Right cardiac atrium (tissue), 5 donors: ENCODE measurements around the gene CRLF3. TPM values are rescaled to one million over a fixed set of nuclear protein-coding genes. Genes with fewer than 3 reads are reported as not detected.
A peak's percentile ranks its signal among the peaks of the same experiment; 100 is the strongest.

ENCODE experiments used
- ATAC-seq, 2 donors: fragments of 200-7000 bp; cut with Tn5 transposase; one replicate each; pipeline versions ENCODE4 v1.8.0 to v1.9.1; 2020; ENCODE audit warnings: moderate library complexity in 2 of 2, mild to moderate bottlenecking in 1 of 2
- DNase-seq, 3 donors: peaks; one replicate each; pipeline ENCODE4 v3.0.0-alpha.2; 2020
- H3K27ac ChIP-seq: one replicate; pipeline ENCODE4 v1.5.1; 2013; ENCODE audit warnings: mild to moderate bottlenecking, low read length, control low read depth, moderate library complexity
- H3K27me3 ChIP-seq: one replicate; pipeline ENCODE4 v1.6.1; 2013; ENCODE audit not compliant: control insufficient read depth, insufficient read depth
- H3K4me1 ChIP-seq: one replicate; pipeline ENCODE4 v1.6.1; 2013; ENCODE audit warnings: low read length; ENCODE audit not compliant: control insufficient read depth, insufficient read depth
- H3K4me3 ChIP-seq: one replicate; pipeline ENCODE4 v1.5.1; 2013; ENCODE audit warnings: low read length, control low read depth
- H3K9me3 ChIP-seq: one replicate; pipeline ENCODE4 v1.6.1; 2013; ENCODE audit warnings: low read length; ENCODE audit not compliant: control insufficient read depth
- WGBS: extraction: QIAGEN DNeasy Blood & Tissue Kit; methylation state at CpG from one replicate; pipeline ENCODE4 v1.1.7; 2013; 5-methylcytosine and 5-hydroxymethylcytosine counted together
- intact Hi-C, 4 donors: fragments of 100-400 bp; cut with DNase I; formaldehyde crosslinking; loops; one replicate each; pipeline versions ENCODE4 v1.11.0 to v1.14.0; 2022 to 2023
- polyA plus RNA-seq: library from polyadenylated mRNA; stranded (reverse); fragments of 200-250 nt; gene quantifications from one replicate; pipeline ENCODE4 v1.2.3, GENCODE V29; 2013
- total RNA-seq, 4 donors: library from RNA; stranded (reverse); fragmentation: NEBNext Ultra II Directional; extraction: Animal tissue kit (Norgen Biotek cat#: 25700); gene quantifications; one replicate each; pipeline ENCODE4 v1.2.1, GENCODE V29; 2021
- donor health status: healthy with polysubstance abuse.
- donor health status: DM: no; HTN: yes; CAD: no.
- donor health status: DM: no; HTN: no; CAD: no.
- donor health status: DM: no; HTN: yes; CAD: no; lungs with severe emphysema.
- donor health status: DM: yes; HTN: yes; CAD: no.

Gene CRLF3
- total and polyA plus RNA-seq, 5 donors = 3.7 to 6.7 (median 5.9) TPM

DNA sequence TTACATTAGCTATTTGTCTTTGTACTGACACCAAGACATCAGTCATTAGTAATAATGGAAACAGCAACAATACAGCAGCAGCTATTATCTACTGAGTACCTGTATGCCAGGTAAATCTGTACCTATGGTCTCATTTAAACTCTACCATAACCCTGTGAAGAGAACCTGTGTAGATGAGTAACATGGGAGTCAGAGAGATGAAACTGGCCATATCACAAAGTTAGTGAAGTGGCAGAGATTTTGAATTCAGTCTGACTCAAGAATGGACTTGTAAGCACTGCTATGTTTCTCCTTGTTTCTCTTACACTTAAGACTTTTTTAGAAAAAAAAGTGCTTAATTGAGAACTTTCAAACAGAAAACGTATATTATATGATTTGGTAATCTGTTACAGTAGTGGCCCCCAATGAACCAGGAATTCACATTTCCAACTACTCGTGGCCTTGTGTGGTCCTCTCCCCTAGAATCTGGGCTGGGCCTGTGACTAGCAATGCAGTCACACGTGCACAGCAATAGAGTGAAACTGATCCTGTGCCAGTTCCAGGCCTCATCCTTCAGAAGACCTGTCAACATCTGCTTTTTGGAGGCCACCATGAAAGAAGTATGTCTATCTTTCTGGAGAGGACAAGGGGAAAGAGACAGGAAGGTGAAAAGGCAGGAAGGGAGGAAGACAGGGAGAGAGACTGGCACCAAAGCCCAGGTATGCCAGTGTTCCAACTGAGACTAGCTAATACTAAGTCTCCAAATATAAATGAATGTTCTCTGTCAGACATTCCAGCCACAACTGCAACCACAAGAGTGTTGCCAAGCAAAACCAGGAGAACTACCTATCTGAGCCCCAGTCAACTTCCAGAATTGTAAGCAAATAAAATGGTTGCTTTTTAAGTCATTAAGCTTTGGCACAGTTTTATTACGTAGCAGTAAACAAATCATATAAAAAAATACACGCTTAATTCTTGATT lies 12.0 kb downstream of the CRLF3 start:
- no peak overlapping the region for H3K4me3 ChIP-seq
- no peaks in the 10 kb centered on the region for H3K4me1 ChIP-seq
- H3K9me3 ChIP-seq = no peaks in the 10 kb centered on the region
- DNase-seq (peak in 1 of 3 donors; percentile 5), ATAC-seq (no peak)
- no peaks in the 10 kb centered on the region for H3K27me3 ChIP-seq
- H3K27ac ChIP-seq = no peak overlapping the region
- intact Hi-C loops = no loop called here
- 57% methylated on average over 5 of the region's 5 CpGs for WGBS

- Histone ChIP-seq H3K27ac (no peak overlapping the region), H3K4me1 (no peaks in the 10 kb centered on the region), H3K27me3 (no peaks in the 10 kb centered on the region), H3K9me3 (no peaks in the 10 kb centered on the region), H3K4me3 (no peak overlapping the region)
- ATAC-seq (no peak), DNase-seq (no peak)
- intact Hi-C loops = no loop called here
- WGBS = 92% methylated on average over 6 of the region's 6 CpGs
Measured at GRCh38 chr17:30809867-30810266, 14.6 kb downstream of the CRLF3 start.

DNA sequence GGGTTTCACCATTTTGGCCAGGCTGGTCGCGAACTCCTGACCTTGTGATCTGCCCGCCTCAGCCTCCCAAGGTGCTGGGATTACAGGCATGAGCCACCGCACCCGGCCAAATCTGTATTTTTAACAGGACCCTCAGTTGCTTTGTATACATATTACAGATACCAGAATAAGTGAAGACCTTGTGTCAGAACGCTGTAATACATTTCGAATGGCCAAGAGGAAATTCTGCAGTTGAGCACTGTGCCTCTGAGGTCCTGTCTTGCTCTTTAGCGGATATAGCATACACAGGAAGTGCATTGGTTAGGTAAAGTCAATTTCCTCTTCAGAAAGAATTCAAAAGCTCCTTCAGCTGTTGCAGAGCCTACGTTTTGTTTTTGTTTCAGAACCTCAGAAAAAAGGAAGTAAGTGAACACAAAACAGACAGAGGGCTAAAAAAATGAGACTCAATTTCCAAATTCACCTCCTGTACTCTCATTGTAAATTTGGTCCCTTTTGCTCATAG lies 15.7 kb downstream of the CRLF3 start:
- intact Hi-C loops = no loop called here
- Histone ChIP-seq H3K4me3 (no peak overlapping the region), H3K4me1 (no peaks in the 10 kb centered on the region), H3K9me3 (no peaks in the 10 kb centered on the region), H3K27ac (no peak overlapping the region), H3K27me3 (no peaks in the 10 kb centered on the region)
- DNase-seq (peak in 1 of 3 donors; percentile 20), ATAC-seq (peak in 1 of 2 donors; percentile 41)
- 64% methylated on average over 9 of the region's 9 CpGs for WGBS

GRCh38 chr17:30807896-30808295 lies 16.6 kb downstream of the CRLF3 start:
- Histone ChIP-seq H3K27me3 (no peaks in the 10 kb centered on the region), H3K27ac (no peak overlapping the region), H3K9me3 (no peaks in the 10 kb centered on the region), H3K4me1 (no peaks in the 10 kb centered on the region), H3K4me3 (no peak overlapping the region)
- DNase-seq (no peak), ATAC-seq (no peak)
- intact Hi-C loops = no loop called here
- 89% methylated on average over 1 of the region's 1 CpG for WGBS

DNA sequence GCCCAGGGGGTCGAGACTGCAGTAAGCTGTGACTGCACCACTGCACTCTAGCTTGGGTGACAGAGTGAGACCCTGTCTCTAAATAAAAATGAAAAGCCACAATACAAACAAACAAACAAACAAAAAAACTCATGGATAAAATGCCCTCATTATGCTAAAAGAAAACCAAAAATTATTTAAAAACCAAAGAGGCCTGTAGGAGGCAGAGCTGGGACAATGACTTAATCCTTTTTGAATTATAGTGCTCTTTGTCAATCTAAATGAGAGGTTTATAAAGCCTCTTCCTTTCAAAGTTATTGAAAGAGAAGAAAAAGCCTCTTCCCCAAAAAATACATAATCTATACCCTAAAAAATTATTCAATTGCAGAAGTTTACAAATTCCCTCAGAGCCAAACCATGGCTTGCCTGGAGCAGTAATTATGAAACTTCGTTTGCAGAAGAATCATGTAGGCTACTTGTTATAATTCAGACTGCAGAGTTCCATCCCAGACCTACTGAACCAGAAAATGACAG lies 18.5 kb downstream of the CRLF3 start:
- Histone ChIP-seq H3K27ac (no peak overlapping the region), H3K4me1 (no peaks in the 10 kb centered on the region), H3K4me3 (no peak overlapping the region), H3K9me3 (no peaks in the 10 kb centered on the region), H3K27me3 (no peaks in the 10 kb centered on the region)
- intact Hi-C loops = no loop called here
- WGBS = 83% methylated on average over 2 of the region's 2 CpGs
- DNase-seq (no peak), ATAC-seq (no peak)

GRCh38 chr17:30801671-30802070 lies 22.8 kb downstream of the CRLF3 start:
- no peaks in the 10 kb centered on the region for H3K4me1 ChIP-seq
- no peaks in the 10 kb centered on the region for H3K27me3 ChIP-seq
- H3K27ac ChIP-seq = no peak overlapping the region
- ATAC-seq = no peak
- intact Hi-C loops = no loop called here
- no peaks in the 10 kb centered on the region for H3K9me3 ChIP-seq
- DNase-seq = no peak
- H3K4me3 ChIP-seq = no peak overlapping the region
- WGBS = 98% methylated on average over 1 of the region's 1 CpG

DNA sequence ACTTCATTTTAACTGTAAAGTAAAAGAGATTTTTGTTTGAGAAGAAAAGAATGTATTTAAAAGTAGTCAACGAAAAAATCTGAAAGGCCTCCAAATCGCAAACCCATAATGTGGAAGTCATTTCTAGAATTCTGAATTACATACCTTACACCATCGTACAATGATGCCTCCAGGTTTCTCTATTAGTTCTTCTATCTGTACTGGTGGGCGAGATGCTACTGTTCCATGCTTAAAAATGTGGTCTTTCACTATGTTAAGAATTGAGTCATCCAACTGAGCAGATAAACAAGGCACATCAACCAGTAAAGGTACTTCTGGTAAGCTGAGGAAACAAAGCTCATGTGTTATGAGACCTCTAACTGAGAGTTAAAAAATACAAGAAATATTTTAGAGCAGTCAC lies 28.5 kb downstream of the CRLF3 start:
- 95% methylated on average over 4 of the region's 4 CpGs for WGBS
- H3K27ac ChIP-seq = no peak overlapping the region
- no peak overlapping the region for H3K4me3 ChIP-seq
- intact Hi-C loops = no loop called here
- no peaks in the 10 kb centered on the region for H3K27me3 ChIP-seq
- ATAC-seq (no peak), DNase-seq (no peak)
- H3K9me3 ChIP-seq = no peaks in the 10 kb centered on the region
- H3K4me1 ChIP-seq = no peaks in the 10 kb centered on the region

DNA sequence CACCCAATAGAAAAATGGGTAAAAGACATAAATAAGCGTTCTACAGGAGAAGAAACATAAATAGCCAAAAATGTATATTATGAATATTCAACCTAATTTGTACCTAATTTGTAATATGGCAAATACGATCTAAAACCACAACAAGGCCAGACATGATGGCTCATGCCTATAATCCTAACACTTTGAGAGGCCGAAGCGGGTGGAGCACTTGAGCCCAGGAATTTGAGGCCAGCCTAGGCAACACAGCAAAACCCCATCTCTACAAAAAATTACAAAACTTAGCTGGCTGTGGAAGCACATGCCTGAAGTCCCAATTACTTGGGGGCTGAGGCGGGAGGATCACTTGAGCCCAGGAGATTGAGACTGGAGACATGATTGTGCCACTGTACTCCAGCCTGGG lies 30.1 kb downstream of the CRLF3 start:
- intact Hi-C loops = no loop called here
- WGBS = 95% methylated on average over 5 of the region's 5 CpGs
- no peaks in the 10 kb centered on the region for H3K27me3 ChIP-seq

DNA sequence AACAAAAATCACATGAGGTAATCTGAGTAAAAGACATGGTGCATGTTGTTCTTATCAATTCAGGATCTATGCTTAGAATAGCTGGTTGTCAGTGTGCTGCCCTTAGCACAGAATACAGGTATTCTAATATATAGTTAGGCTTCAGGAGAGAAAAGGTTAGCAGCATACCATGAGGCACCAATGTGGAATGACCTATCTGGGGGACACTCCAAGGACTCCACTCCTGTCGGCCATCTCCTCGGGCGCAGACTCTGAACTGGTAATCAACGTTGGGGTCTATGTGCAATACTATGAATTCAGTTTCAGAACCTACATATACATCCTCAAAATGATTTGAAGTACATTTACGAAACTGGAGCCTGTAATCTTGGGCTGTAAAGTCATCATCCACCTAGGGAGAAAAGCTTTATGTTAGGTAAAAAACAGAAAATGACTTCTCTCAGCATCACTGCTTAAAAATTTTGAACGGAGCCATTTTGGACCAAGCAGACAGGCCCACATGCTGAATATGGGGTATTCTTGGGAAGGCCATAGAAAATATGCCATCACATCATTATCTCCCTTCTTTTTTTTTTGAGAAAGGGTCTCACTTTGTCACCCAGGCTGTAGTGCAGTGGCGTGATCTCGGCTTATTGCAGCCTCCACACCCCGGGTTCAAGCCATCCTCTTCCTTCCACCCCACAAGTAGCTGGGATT lies 31.1 kb downstream of the CRLF3 start:
- no peak for ATAC-seq
- intact Hi-C loops = no loop called here
- no peak overlapping the region for H3K27ac ChIP-seq

More for the DNA sequence above, 30.1 kb downstream of the CRLF3 start:
- ATAC-seq (no peak), DNase-seq (peak in 1 of 3 donors; percentile 3)
- Histone ChIP-seq H3K9me3 (no peaks in the 10 kb centered on the region), H3K4me3 (no peak overlapping the region), H3K27ac (no peak overlapping the region), H3K4me1 (no peaks in the 10 kb centered on the region)

GRCh38 chr17:30790279-30790678 lies 34.2 kb downstream of the CRLF3 start:
- 76% methylated on average over 2 of the region's 2 CpGs for WGBS
- H3K27me3 ChIP-seq = no peaks in the 10 kb centered on the region

More for the DNA sequence above, 31.1 kb downstream of the CRLF3 start:
- Histone ChIP-seq H3K4me3 (no peak overlapping the region), H3K4me1 (no peaks in the 10 kb centered on the region), H3K27me3 (no peaks in the 10 kb centered on the region), H3K9me3 (no peaks in the 10 kb centered on the region)
- peak in 1 of 3 donors; percentile 6 for DNase-seq
- 92% methylated on average over 9 of the region's 9 CpGs for WGBS

GRCh38 chr17:30788918-30789317 lies 35.6 kb downstream of the CRLF3 start:
- Histone ChIP-seq H3K27me3 (no peaks in the 10 kb centered on the region), H3K9me3 (no peaks in the 10 kb centered on the region), H3K4me3 (no peak overlapping the region), H3K4me1 (no peaks in the 10 kb centered on the region), H3K27ac (no peak overlapping the region)
- 94% methylated on average over 2 of the region's 2 CpGs for WGBS
- intact Hi-C loops = no loop called here
- DNase-seq (no peak), ATAC-seq (no peak)

More at GRCh38 chr17:30790279-30790678, 34.2 kb downstream of the CRLF3 start:
- DNase-seq (no peak), ATAC-seq (no peak)
- Histone ChIP-seq H3K27ac (no peak overlapping the region), H3K9me3 (no peaks in the 10 kb centered on the region), H3K4me1 (no peaks in the 10 kb centered on the region), H3K4me3 (no peak overlapping the region)
- intact Hi-C loops = no loop called here
